HG03378 (cell line): ENCODE results near the gene GALNT9.

Experiments used
- ATAC-seq: cut with Tn5 transposase; IDR thresholded peaks from one replicate; pipeline ENCODE4 v1.9.1; 2021; ENCODE audit warnings: mild to moderate bottlenecking, moderate library complexity; ENCODE audit not compliant: unreplicated experiment

Gene GALNT9

DNA sequence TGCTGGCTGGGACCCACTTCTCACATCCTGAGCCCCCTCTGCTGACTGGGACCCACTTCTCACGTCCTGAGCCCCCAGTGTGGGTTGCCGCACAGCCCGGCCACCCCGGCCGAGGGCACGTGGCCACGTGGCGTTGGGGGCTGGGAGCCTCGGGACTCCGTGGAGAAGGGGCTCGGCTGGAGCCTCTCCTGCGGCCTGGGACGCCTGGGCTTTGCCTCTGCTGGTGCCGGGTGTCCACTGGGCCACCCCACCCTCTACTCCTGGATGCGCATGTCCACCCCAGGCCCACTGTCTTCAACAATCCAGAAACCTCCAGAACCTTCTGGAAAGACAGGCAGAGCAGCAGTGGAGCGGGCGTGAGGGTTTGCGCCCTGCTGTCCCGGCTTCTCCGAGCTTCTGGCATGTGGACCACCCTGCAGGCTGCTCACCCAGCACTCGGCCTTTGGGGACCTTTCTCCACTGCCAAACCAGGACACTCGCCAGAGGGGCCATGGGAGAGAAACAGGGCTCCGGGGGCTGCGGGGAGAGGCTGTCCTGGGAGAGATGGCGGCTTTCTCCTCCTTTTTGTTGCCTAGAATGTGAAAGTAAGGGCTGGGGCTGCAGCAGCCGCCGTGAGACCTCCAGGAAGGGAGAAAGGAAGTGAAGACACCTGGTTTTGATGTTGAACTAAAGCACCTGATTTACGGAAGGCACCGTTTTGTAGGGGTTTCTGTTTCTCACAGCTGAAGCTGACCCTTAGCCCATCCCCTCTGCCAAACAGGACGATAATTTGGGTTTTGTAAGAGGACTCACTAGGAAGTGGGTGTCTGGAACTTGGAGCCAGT lies 155.2 kb downstream of the GALNT9 start:
- no peak for ATAC-seq

DNA sequence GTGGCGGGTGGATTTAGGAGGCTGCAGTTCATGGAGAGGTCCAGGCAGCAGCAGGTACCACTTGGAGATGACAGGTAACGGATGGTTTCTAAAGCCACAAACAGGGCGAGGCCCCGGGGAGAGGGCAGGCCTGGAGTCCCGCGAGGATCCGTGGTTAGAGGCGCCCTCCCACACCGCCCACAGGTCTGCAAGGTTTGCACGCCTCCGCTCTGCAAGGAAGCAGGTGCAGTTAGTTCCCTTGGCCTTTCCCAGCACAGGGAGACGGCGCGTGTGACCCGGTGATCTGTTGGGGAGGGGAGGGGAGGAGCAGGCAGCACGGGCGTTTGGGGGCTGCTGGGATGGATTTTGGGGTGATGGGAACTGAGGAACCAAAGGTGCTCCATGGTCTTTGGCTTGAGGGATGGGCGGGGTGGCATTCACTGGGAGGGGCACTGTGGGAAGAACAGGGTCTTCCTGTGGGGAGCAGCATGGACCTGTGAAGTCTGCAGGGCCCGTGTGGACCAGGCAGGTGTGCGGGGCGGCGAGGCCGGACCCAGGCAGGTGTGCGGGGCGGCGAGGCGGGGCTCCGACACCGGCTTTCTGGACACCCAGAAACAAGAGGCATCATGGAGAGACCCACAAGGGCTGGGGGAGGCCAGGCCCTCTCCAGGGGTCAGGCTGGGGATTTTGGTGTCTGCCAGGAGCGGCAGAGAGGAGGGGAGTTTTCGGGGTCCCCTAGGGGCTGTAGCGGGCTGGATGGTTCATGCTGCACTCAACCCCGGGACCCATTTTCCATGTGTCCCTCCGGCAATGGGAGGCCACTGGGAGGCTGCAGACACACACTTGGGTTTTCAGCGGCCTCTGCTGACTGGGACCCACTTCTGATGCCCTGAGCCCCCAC lies 156.0 kb downstream of the GALNT9 start:
- ATAC-seq, result no peak

DNA sequence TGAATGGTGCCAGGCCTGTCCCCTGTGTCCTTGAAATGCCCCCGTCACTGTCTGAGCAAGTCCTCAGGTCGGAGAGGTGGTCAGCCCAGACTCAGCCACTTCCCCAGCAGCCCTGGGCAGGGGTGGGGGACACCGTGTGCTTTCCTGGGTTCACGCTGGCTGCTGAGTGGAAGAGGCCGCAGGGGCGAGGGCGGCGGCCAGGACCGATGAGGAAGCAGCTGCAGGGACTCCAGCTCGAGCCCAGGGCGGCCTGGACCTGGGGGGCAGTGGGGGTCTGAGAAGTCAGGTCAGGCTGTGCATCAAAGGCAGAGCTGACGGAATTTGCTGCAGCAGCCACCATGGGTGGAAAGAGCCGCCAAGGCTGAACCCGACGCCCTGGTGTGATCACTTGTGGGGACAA lies 156.8 kb downstream of the GALNT9 start:
- no peak for ATAC-seq

DNA sequence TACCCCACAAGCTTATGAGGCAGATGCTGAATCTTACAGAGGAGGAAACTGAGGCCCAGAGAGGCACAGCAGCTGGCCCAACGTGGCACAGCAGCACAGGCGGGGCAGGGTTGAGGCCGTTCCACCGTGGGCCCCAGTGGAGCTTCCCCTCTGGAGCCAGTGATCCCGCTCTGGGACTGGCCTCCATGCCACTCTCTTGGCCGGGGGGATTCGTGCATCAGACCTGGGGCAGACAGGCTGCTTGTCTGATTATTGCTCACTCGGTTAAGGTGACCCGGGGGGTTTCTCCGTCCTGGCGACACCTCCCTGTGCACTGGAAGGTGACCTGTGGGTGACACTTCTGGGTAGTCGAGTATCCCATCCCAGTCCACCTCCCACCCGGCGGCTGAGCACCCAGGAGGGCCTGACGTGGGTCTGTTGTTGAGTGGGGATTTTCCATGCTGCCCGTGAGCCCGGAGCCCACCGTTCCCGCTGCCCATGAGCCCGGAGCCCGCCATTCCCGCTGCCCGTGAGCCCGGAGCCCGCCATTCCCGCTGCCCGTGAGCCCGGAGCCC lies 157.3 kb downstream of the GALNT9 start:
- no peak for ATAC-seq

DNA sequence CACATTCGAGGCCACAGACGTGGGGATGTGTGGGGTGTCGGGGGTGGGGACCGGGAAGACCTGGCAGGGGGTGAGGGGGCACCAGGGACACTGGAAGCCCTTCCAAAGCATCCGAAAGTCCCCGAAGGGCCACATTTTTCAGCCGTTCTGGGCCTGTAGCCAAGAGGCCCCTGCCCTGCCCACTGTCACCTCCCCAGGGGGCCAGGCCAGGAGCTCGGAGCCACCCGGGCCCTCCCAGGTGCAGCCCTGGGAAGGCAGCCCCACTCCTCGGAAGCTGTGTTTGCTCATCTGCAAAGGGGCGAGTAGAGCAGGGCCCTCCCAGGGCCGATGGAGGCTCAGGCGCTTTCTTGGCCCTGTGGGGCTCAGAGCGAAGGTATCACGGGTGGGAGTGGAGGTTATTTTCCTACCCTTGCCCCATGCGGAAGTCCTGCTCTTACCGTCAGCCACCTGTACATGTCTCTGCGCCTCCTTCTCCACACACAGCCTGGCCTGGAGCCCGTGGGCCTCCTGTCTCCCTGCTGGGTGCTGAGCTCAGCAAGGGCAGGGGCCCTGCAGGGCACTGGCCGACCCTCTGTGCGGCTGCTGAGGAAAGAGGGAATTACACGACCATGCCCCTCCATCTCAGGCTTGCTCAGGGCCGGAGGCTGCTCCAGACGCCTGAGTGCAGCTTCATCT lies 158.0 kb downstream of the GALNT9 start:
- no peak for ATAC-seq

DNA sequence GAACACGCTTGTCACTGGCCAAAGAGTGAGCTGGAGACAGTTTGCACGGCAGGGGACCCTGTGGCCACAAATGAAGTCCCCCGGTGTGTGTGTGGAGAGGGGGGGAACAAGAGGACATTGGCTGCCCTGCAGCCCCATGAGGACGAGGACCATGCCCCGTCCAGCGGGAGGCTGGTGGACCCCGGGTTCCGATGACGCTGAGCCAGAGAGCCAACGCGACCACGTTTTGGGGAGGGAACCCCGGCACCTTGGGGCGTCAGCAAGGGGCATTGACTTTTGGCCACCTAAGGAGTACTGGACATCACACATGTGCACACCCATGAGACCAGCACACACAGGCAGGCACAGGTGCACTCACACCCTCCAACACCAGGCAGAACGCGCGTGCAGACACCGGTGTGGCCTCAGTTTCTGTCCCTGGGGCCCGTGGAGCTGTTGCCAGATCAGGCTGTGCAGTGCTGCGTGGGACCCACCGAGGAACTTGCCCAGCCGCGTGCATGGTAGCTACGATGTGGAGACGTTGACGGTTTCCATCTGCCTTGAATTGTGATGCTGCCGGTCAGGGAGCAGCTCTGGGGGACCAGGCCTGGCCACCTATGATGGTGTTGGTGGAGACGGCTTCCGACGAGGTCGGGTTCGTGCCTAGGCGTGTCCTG lies 158.6 kb downstream of the GALNT9 start:
- ATAC-seq, result no peak

DNA sequence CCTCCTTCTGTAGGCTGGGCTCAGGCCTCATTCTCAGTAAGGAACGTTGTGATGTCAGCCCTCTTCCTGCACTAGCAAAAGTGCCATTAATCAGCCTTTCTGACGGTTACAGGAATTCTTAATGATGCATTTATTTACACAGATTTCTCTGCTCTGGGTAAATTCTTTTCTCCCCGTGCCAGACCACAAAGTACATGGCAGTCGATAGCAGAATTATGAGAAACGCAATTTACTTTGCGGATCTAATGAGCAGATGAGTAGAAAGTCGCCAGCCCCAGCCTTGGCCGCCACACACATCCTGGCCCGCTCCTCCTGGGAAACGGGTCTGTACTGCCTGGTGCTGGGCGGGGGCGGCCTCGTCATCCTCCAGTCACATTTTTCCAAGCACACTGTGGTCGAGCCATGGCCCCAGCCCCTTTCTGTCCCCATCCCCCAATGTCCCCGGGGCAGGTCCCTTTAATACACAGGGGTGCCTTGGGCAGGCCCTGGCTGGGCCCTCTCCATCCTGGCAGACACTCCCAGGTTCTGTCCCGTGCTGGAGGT lies 159.2 kb downstream of the GALNT9 start:
- no peak for ATAC-seq

DNA sequence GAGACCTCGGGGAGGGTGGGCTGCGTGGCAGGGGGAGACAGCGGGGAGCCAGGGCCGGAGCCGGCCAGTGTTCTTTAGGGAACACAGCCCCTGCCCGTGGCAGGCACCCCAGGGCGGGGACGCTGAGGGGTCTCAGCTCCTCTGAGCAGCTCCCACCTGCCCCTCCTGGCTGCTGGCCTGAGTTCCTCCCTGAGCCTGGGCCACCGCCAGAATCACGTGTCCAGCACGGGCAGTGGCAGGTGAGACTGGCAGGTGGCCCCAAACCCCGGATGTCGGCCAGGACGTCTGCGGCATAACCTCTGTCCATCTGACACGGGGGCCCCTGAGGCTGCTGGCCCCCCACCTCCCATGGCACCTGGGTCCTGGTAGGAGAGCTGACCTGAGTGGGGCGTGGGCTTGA lies 160.0 kb downstream of the GALNT9 start:
- ATAC-seq, result no peak

DNA sequence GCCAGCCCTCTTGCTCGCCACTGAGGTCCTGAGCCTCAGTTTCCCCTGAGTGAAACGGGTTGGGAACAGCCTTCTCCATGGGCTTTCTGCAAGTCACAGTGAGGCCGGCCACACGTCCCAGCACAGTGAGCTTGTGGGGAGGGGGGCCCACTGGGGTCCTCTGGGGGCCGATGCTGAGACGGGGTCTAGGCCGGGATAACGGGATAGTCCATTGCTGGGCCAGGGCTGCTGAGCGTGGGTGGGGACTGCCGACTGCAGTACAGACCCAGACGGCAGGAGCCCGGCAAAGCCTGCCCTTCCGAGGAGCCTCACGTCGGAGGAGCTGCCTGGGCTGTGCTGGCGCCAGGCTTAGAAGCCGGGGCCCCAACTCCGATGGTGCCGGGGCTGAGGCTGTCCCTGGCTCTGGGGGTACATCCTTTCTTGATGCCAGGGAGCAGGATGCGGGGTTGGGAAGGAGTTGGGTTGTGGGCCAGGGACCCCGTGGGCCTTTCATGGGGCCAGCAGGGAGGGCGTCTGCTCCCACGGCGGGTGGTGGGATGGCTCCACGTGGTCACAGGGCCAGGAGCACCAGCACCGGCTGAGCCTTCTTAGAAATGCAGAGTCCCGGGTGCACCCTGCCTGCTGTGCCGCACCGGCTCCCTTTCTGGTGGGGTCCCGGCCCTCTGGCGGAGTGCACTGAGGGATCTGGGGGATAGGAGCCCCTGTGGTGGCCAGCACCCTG lies 160.9 kb downstream of the GALNT9 start:
- no peak for ATAC-seq

DNA sequence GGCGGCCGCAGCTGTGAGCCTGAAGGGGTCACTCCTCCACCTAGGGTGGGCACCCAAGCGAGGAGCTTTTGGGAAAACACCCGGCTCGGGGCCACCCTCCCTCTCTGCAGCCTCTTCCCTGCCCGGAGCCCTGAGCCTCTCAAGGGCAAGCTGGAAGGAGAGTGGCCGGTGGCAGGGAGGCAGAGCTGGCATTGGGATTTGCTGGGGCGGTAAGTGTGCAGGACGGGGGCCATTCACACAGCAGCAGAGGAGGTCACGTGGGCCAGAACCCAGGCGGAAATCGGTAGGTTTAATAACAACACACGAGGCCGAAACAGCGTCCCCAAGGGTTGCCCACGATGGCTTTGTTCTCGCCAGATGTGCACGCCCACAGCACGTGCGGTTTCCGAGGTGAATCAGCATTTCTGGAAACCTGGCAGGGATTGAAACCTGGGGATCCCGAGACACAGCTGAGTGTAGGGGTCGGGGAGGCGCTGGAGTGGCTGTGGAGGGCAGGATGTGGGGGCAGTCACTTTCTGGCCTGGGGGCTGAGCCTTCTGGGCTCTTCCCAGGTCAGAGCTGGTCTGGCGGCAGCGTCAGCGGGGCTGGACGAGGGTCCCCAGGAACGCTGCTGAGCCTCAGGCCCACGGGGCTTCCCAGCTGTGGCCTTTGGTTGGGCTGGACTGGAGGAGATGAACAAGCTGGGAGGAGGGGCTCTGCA lies 161.6 kb downstream of the GALNT9 start:
- no peak for ATAC-seq

DNA sequence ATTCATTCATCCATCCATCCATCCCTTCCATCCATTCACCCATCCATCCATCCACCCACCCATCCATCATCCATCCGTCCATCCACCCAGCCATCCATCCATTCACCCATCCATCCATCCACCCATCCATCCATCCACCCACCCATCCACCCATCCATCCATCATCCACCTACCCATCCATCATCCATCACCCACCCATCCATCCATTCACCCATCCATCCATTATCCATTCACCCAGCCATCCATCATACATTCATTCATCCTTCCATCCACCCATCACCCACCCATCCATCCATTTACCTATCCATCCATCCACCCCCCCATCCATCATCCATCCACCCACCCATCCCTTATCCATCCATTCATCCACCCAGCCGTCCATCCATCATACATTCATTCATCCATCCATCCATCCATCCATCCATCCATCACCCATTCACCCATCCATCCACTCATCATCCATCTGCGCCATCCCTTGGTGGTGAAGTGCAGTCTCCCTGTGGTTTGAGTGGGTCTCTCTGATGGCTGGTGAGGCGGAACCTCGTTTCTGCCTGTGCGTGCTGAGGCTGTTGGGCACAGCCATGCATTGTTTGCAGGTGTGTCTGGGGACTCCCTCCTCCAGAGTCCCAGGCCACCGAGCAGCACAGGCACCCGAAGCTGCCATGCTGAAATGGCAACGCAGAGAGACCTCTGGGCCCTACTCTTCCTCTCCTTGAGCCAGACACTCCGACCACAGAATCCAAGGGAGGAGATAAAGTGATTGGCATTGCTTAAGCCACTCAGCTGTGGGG lies 162.4 kb downstream of the GALNT9 start:
- no peak for ATAC-seq

DNA sequence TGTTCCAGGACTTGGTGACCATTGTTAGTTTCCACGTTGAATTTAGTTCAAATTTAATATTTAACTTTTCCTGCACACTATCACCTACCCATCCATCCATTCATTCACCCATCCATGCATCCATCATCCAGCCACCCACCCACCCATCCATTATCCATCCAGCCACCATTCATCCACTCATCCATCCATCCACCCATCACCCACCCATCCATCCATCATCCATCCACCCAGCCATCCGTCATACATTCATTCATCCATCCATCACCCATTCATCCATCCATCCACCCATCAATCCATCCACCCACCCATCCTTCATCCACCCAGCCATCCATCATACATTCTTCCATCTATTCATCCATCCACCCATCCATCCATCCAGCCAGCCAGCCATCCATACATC lies 163.3 kb downstream of the GALNT9 start:
- no peak for ATAC-seq

DNA sequence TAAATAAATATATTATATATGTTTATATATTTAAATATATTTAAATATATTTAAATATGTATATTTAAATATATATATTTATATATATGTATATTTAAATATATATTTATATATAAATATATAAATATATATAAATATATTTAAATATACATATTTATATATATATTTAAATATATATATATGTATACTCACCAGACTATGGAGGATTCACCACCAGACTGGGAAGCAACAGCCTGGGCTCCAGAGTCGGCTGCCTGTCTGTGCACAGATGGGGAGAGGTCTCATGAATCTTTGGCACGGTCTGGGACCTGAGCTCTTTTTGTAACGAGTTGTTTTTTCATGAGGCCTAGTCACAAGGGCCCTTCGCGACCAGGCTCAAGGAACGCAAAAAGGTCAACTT lies 163.8 kb downstream of the GALNT9 start:
- ATAC-seq, result no peak

DNA sequence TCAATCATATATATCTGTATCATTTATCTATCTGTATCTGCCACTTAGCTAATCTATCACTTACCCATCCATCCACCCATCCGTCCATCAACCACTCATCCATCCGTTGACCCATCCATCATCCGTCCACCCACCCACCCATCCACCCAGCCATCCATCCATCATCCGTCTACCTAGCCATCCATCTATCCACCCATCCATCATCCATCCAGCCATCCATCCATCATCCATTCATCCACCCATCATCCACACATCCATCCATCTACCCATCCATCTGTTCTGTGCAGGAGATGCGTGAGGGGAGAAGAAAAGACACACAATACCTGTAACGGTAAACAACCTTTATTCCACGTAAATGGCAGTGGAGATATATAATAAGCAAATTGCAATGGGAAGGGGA lies 165.0 kb downstream of the GALNT9 start:
- ATAC-seq, result no peak

DNA sequence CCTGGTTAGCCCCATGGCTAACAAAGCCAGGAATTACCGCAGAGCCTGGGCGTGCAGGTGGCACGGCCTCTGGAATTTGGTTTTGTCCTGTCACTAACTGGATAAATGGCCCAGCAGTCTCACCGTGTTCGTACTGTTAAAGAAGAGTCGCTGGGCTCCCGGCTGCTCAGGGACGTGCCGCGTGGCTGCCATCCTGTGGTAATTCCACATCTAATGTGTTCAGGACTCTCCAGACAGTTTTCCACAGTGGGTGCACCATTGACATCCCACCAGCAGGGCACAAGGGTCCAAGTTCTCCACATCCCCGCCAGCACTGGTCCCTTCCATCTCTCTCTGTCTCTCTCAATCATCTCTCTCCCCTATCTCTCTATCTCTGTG lies 165.5 kb downstream of the GALNT9 start:
- no peak for ATAC-seq

DNA sequence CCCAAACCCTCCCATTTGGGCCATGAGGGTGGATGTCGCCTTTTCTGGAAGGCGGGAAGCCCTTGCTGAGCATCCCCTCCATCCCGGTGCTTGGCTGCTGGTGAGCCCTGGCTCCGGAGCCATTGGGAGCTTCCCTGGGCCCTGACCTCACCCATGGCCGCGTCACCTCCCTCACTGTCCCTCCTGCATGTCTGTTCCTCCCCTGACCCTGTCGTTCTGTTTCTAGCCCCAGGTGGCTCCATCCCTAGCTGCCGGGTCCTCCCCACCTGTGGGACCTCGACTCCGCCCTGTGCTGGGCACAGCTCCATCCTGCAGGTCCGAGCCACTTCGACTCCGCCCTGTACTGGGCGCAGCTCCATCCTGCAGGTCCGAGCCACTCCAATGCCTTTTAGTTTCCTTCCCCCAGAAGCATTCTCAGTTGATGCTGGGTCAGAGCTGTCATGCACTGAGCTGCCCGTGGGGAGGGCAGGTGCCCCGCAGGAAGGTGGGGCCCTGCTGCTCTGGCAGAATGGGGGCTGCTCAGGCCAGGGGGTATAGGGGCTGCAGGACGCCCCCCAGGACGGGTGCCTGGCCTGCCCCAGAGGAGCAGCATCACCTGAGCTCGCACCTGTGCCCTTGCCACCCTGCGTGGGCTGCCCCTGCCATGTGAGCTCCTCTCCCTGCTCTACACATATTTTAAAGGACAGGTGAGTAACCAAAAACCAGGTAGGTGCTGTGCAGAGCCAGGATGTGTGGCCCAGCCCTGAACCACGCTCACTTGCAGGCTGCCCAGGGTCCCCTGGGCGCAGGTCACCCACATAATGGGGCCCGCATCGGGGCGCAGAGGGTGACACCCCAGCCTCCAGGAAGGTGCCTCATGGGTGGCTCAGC lies 166.1 kb downstream of the GALNT9 start:
- no peak for ATAC-seq

DNA sequence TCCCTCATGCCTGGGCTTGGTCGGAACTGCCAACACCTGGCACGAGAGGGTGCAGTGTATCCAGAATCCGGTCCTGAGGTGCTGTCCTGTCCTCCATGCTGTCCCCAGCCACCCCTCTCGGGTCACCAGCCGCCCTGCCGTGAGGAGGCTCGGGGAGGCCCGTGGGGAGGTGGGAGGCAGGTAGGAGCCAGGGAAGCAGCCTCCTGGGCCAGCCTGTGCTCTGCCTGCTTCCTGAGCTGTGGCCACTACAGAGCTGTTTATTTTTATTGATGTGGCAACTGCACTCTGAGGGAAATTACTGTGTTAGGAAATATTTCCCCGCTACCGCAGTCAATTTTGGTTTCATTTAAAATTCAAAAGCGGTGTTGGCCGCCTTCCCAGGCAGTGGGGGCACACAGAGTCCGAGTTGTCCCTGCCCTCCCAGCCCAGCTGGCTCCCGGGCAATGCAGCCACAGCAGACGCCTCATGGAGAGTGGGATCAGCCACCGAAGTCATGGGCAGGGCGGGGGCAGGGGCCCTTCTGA lies 166.8 kb downstream of the GALNT9 start:
- ATAC-seq, result no peak
